Retinal pigment epithelial cell (primary cell): ENCODE measurements around the gene RPS6KA5.
"Not testable (repeated sequence)": the region's sequence is repeated elsewhere in the genome, so short reads cannot be mapped to it uniquely, and the experiment has no call there.

ENCODE experiments used
- DNase-seq: peaks from one replicate; pipeline ENCODE4 v3.0.0-alpha.2; 2010; ENCODE audit warnings: low read depth
- H3K4me3 ChIP-seq: 2 replicates; pipeline ENCODE4 v1.5.1; 2011; ENCODE audit warnings: mild to moderate bottlenecking, low read length, control low read depth, moderate library complexity
- TF ChIP-seq, protein P1 (sequence below): conservative IDR thresholded peaks from 2 replicates; pipeline ENCODE4 v1.5.1; 2011; ENCODE audit warnings: low read depth, low read length, control low read depth, inconsistent platforms

The RPS6KA5 gene

DNA sequence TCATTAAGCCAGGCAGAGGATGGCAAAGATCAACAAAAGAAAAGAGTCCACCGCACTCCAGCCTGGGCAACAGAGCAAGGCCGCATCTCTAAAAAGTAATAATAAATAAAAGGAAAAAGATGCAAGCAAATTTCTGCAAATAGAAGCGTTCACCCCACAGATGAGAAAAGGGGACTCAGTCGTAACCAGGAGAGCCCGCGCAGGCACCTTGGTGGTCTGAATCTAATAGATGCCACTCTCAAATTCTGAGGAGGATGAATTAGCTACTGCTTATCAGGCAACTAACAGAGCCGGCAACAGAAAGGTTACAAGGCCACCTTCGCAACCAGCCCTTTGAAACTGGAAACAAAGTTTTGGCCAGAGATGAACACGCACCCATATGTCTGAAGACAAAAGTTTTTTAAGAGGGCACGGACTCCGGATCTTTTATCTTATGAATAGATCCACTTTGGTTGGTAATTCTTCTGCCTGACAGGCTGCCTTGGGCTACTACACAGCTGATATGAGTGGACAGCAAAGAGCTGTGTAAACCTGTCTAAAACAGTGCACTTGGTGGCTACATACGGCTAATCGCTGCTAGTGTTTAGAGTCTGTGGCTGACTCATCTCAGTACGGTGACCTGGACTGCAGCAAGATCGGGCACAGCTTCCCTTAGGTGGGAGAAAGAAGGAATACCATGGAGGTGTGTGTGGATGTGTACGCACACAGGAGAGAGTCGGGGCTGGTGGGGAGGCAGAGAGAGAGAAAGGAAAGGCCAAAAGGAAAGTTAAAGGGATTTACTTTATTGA lies 211.3 kb downstream of the RPS6KA5 start:
- no peak for DNase-seq
- TF ChIP-seq, protein P1, sequence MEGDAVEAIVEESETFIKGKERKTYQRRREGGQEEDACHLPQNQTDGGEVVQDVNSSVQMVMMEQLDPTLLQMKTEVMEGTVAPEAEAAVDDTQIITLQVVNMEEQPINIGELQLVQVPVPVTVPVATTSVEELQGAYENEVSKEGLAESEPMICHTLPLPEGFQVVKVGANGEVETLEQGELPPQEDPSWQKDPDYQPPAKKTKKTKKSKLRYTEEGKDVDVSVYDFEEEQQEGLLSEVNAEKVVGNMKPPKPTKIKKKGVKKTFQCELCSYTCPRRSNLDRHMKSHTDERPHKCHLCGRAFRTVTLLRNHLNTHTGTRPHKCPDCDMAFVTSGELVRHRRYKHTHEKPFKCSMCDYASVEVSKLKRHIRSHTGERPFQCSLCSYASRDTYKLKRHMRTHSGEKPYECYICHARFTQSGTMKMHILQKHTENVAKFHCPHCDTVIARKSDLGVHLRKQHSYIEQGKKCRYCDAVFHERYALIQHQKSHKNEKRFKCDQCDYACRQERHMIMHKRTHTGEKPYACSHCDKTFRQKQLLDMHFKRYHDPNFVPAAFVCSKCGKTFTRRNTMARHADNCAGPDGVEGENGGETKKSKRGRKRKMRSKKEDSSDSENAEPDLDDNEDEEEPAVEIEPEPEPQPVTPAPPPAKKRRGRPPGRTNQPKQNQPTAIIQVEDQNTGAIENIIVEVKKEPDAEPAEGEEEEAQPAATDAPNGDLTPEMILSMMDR, result no peak
- H3K4me3 ChIP-seq, result no peak overlapping the region

DNA sequence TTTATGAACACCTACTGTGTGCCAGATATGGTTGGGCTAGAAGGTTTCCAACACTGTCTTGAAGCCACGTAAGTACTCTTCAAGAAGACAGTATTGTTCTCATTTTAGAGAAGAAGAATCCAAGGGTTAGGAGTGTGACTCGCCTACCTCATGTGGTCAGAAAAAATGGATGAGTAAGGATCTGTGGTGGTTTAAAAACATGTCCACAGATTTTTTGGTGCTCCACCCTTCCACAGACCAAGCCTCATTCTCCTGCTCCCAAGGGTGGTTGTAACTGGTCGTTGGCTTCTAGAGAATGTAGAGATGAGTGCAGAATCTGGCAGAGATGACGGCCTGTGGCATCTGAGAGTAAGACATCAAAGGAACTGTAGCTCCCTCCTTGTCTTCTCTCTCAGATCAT lies 213.9 kb downstream of the RPS6KA5 start:
- H3K4me3 ChIP-seq, result no peak overlapping the region
- DNase-seq, result no peak
- TF ChIP-seq, protein P1, result no peak

DNA sequence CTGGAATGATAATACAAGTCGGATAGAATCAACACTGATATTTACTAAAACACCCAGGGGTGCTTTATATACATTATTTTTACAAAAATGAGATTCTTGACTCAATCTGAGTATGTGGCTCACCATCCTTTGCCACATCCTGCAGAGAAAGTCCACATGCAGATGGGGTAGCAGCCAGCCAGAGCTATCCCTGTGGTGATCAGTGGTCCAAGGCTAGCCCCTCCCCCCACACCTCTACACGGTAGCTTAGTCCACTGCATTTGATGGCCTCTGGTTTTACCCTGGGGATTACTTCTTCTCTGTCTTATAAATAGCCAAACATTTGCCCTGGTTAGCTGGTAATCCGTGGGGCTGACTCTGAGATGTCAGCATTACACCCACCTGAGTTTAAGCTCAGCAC lies 216.1 kb downstream of the RPS6KA5 start:
- no peak overlapping the region for H3K4me3 ChIP-seq
- no peak for DNase-seq
- TF ChIP-seq, protein P1, result no peak

DNA sequence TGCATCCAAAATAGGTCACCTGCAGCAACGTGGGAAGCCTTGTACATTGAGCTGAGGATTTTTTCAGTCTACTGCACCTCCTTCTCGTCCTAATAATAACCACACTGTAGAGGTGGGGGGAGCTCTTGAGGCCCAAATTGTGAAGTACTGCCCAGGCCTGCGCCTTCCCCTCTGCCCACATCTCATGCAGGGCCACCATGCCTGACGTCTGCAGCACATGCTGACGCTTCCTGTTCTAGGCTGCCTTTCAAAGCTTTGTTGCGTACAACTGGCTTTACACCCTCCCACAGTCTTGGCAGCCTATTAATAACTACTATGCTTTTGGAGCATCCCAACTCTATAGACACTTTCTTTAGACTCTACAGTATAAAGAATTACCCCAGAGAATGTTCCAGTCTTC lies 217.7 kb downstream of the RPS6KA5 start:
- no peak for DNase-seq
- H3K4me3 ChIP-seq, result no peak overlapping the region
- TF ChIP-seq, protein P1, result no peak

DNA sequence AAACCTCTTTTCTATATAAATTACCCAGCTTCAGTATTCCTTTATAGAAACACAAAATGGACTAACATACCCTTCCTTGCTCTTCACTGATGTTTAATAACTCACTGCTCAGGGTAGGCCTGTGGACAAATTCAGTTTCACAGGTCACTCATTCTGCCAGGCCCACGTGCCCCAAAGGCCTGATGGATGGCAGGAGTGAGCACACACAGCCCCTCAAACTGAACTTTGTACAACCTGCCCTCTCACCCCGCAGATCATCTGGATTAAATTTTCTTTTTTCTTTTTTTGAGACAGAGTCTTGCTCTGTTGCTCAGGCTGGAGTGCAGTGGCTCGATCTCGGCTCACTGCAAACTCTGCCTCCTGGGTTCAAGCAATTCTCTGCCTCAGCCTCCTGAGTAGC lies 219.8 kb downstream of the RPS6KA5 start:
- H3K4me3 ChIP-seq, DNase-seq: not testable (repeated sequence)

DNA sequence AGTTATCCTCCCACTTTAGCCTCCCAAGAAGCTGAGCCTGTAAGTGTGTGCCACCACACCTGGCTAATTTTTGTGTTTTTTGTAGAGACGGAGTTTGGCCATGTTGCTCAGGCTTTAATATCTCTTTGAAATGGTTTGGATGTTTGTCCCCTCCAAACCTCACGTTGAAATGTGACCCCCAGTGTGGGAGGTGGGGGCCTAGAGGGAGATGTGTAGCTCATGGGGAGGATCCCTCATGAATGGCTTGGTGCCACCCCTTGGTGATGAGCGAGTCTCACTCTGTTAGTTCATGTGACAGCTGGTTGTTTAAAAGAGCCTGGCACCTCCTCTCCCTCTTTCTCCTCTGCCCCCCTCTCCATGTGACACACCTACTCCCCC lies 220.6 kb downstream of the RPS6KA5 start:
- DNase-seq, result no peak
- TF ChIP-seq, protein P1, result no peak
- no peak overlapping the region for H3K4me3 ChIP-seq

DNA sequence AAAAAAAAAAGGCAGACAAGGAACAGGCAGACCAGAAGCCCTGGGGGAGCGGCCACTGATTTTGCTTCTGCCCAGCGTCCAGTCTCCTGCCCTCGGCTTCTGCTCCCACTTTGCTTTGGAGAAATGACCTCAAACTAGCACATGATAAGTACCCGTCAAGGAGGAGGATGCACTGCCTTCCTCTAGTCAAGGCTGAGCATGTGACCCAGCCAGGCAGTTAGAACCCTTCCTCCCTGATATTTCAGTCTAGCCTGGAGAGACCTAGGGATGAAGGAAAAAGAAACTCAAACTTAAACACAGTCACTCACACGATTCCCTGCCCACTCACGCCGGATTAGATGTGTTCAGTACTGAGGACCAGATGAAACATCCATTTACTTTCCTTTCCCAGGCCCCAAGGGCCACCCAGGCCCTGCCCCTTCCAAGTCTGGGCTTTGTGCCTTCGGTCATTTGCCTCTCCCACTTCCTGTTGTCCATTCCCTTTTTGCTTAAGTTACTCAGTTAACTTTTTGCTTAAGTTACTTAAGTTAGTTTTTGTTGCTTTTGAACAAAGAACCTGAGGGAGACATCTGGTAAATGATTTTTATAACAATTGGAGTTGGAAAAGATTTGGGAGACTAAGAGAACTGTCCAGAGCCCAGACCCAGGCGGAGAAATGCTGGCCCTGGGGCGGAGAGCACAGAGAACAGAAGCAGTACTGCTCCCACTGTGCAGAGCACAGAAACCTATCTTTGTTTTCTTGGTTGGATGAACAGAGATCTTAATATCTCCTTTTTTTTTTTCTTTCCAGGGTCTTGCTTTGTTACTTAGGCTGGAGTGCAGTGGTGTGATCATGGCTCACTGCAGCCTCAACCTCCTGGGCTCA lies 221.2 kb downstream of the RPS6KA5 start:
- no peak for DNase-seq

DNA sequence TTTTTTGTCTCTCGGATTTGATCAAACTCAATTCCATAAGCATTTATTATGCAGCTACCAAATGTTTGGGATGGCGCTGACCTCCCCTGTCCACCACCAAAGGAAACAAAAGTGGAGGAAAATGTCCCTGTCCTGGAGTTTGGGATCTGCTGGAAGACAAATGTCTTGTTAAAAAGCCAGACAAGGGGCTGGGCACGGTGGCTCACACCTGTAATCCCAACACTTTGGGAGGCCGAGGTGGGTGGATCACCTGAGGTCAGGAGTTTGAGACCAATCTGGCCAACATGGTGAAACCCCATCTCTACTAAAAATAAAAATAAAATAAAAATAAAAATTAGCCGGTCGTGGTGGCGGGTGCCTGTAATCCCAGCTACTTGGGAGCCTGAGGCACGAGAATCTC lies 221.9 kb downstream of the RPS6KA5 start:
- H3K4me3 ChIP-seq, DNase-seq: not testable (repeated sequence)

More for the DNA sequence above, 221.2 kb downstream of the RPS6KA5 start:
- TF ChIP-seq, protein P1, result no peak
- H3K4me3 ChIP-seq, result no peak overlapping the region
